ENCODE results near the gene MYO3B.

DNA sequence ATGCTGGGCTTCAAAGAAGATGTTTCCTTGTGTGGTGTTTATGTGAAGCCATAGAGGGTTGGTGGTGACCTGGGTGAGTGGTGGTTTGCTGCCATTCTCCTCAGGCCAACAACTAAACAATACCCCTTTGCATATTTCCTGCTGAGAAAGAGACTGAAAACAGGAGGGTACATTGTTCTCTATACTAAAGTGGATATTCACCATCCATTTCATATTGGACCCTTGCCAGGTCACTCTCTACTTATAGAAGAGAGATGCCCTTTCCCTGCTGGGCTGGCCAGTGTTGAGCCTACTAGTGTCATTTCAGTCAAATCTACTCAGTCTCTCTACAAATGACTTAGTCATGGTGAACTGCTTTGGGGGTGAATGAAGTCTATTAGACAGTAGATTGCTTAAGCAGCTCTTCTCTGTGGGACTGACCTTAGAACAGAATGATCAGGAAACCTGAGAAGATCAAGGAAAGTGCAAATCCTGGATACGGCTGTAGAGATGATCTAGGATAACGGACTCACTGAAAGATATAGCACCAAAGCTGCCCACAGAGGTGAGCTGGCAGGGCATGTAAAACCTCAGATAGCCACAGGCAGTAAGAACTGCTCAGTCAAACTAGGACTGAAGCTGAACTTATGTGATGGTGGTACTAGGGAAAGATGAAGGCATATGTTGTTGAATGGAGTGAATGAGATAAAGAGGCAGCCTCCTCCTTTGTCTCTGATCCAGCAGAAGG lies 154.9 kb downstream of the MYO3B start:
- TF ChIP-seq, protein P1, sequence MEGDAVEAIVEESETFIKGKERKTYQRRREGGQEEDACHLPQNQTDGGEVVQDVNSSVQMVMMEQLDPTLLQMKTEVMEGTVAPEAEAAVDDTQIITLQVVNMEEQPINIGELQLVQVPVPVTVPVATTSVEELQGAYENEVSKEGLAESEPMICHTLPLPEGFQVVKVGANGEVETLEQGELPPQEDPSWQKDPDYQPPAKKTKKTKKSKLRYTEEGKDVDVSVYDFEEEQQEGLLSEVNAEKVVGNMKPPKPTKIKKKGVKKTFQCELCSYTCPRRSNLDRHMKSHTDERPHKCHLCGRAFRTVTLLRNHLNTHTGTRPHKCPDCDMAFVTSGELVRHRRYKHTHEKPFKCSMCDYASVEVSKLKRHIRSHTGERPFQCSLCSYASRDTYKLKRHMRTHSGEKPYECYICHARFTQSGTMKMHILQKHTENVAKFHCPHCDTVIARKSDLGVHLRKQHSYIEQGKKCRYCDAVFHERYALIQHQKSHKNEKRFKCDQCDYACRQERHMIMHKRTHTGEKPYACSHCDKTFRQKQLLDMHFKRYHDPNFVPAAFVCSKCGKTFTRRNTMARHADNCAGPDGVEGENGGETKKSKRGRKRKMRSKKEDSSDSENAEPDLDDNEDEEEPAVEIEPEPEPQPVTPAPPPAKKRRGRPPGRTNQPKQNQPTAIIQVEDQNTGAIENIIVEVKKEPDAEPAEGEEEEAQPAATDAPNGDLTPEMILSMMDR (conservative IDR thresholded peaks at IDR 0.05), result no peak
- no peak for TF ChIP-seq ZFX (IDR thresholded peaks at IDR 0.05)
